Natural killer cell (primary cell): Measurements from ENCODE around the gene TBC1D10A. TPM values are rescaled to one million over a fixed set of nuclear protein-coding genes. Genes with fewer than 3 reads are reported as not detected.

Source experiments
- ATAC-seq, 3 donors: fragments of 150-1000 bp in 2 of 3; fragments of 200-7000 bp in 1 of 3; cut with Tn5 transposase; 1 replicate in 1 of 3; 2 replicates in 2 of 3; pipeline ENCODE4 v1.10.0; 2021; ENCODE audit warnings: mild to moderate bottlenecking in 2 of 3, moderate library complexity in 2 of 3
- DNase-seq, 2 donors: peaks; one replicate each; pipeline versions ENCODE4 v3.0.0 to v3.0.0-alpha.2; 2013 to 2021; ENCODE audit warnings: mixed read lengths in 1 of 2
- H3K27ac ChIP-seq: one replicate; pipeline ENCODE4 v1.5.1; 2013; ENCODE audit warnings: mild to moderate bottlenecking, low read length
- H3K27me3 ChIP-seq: one replicate; pipeline ENCODE4 v1.6.1; 2013; ENCODE audit warnings: low read length; ENCODE audit not compliant: control insufficient read depth, insufficient read depth
- H3K36me3 ChIP-seq: one replicate; pipeline ENCODE4 v1.6.1; 2013; ENCODE audit warnings: low read length; ENCODE audit not compliant: control insufficient read depth, insufficient read depth
- H3K4me1 ChIP-seq: one replicate; pipeline ENCODE4 v1.6.1; 2013; ENCODE audit warnings: low read length; ENCODE audit not compliant: control insufficient read depth, insufficient read depth
- H3K4me3 ChIP-seq: one replicate; pipeline ENCODE4 v1.5.1; 2013; ENCODE audit warnings: low read length
- H3K9me3 ChIP-seq: one replicate; pipeline ENCODE4 v1.6.1; 2013; ENCODE audit warnings: low read length; ENCODE audit not compliant: control insufficient read depth, insufficient read depth
- H3K27ac Mint-ChIP-seq, 2 donors: one replicate each; pipeline ENCODE4 v1.8.0; 2022; ENCODE audit warnings: mild to moderate bottlenecking in 2 of 2, mixed read lengths in 2 of 2, moderate library complexity in 1 of 2
- H3K27me3 Mint-ChIP-seq, 2 donors: one replicate each; pipeline ENCODE4 v1.8.0; 2022; ENCODE audit warnings: low read depth in 2 of 2, mixed read lengths in 2 of 2
- H3K36me3 Mint-ChIP-seq: one replicate; pipeline ENCODE4 v1.8.0; 2022; ENCODE audit warnings: mixed read lengths
- H3K4me1 Mint-ChIP-seq, 2 donors: one replicate each; pipeline ENCODE4 v1.8.0; 2022; ENCODE audit warnings: mixed read lengths in 2 of 2
- H3K4me3 Mint-ChIP-seq: one replicate; pipeline ENCODE4 v1.8.0; 2022; ENCODE audit warnings: mild to moderate bottlenecking, moderate library complexity, mixed read lengths
- H3K9me3 Mint-ChIP-seq, 2 donors: one replicate each; pipeline ENCODE4 v1.8.0; 2022; ENCODE audit warnings: mixed read lengths in 2 of 2
- WGBS: methylation state at CpG from one replicate; pipeline ENCODE4 v1.1.7; 2013; ENCODE audit warnings: missing lambda C conversion rate; ENCODE audit not compliant: insufficient coverage; 5-methylcytosine and 5-hydroxymethylcytosine counted together
- intact Hi-C: fragments of 100-400 bp; cut with micrococcal nuclease; formaldehyde crosslinking; loops from one replicate; pipeline ENCODE4 v1.14.2; 2022
- total RNA-seq, 4 donors: library from RNA; stranded (reverse); fragments of 120-200 nt in 1 of 4; gene quantifications; one replicate each; pipeline versions ENCODE4 v1.2.3 to v1.2.4, GENCODE V29; 2013 to 2022
- TF ChIP-seq, protein P1 (sequence below): fragments of 200-600 bp; IDR thresholded peaks from one replicate; pipeline ENCODE4 v1.8.0; 2022; ENCODE audit warnings: antibody characterized with exemption

Gene TBC1D10A
- total RNA-seq, 3 donors from 2014 or later (not counting 1 experiment from before 2014, with no cell fraction given) = 38.9 to 48.0 (median 47.9) TPM

GRCh38 chr22:30246814-30247376 is 79.8 kb downstream of the TBC1D10A start:
- ATAC-seq (no peak), DNase-seq (no peak)
- peaks cover 64% of the 10 kb centered on the region for H3K4me1 ChIP-seq
- TF ChIP-seq, protein P1, sequence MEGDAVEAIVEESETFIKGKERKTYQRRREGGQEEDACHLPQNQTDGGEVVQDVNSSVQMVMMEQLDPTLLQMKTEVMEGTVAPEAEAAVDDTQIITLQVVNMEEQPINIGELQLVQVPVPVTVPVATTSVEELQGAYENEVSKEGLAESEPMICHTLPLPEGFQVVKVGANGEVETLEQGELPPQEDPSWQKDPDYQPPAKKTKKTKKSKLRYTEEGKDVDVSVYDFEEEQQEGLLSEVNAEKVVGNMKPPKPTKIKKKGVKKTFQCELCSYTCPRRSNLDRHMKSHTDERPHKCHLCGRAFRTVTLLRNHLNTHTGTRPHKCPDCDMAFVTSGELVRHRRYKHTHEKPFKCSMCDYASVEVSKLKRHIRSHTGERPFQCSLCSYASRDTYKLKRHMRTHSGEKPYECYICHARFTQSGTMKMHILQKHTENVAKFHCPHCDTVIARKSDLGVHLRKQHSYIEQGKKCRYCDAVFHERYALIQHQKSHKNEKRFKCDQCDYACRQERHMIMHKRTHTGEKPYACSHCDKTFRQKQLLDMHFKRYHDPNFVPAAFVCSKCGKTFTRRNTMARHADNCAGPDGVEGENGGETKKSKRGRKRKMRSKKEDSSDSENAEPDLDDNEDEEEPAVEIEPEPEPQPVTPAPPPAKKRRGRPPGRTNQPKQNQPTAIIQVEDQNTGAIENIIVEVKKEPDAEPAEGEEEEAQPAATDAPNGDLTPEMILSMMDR = no peak
- peak overlapping the region; percentile 38 for H3K4me3 Mint-ChIP-seq
- intact Hi-C loops = loop anchor here (5.0 kb wide), 1 partner anchor 40 kb away; the partner anchor contains the start of gene CASTOR1
- H3K27me3 Mint-ChIP-seq = peaks cover 31 to 39% of the 10 kb centered on the region in 2 donors
- H3K4me3 ChIP-seq = peak overlapping the region; percentile 35
- H3K27ac Mint-ChIP-seq = peak overlapping the region in 1 of 2 donors; percentile 83
- WGBS = 11% methylated on average over 14 of the region's 15 CpGs
- no peaks in the 10 kb centered on the region for H3K9me3 ChIP-seq
- H3K36me3 Mint-ChIP-seq = no peaks in the 10 kb centered on the region
- peaks cover 11% of the 10 kb centered on the region for H3K27me3 ChIP-seq
- no peaks in the 10 kb centered on the region for H3K9me3 Mint-ChIP-seq
- peaks cover 21 to 38% of the 10 kb centered on the region in 2 donors for H3K4me1 Mint-ChIP-seq
- H3K27ac ChIP-seq = no peak overlapping the region
- H3K36me3 ChIP-seq = no peaks in the 10 kb centered on the region

DNA sequence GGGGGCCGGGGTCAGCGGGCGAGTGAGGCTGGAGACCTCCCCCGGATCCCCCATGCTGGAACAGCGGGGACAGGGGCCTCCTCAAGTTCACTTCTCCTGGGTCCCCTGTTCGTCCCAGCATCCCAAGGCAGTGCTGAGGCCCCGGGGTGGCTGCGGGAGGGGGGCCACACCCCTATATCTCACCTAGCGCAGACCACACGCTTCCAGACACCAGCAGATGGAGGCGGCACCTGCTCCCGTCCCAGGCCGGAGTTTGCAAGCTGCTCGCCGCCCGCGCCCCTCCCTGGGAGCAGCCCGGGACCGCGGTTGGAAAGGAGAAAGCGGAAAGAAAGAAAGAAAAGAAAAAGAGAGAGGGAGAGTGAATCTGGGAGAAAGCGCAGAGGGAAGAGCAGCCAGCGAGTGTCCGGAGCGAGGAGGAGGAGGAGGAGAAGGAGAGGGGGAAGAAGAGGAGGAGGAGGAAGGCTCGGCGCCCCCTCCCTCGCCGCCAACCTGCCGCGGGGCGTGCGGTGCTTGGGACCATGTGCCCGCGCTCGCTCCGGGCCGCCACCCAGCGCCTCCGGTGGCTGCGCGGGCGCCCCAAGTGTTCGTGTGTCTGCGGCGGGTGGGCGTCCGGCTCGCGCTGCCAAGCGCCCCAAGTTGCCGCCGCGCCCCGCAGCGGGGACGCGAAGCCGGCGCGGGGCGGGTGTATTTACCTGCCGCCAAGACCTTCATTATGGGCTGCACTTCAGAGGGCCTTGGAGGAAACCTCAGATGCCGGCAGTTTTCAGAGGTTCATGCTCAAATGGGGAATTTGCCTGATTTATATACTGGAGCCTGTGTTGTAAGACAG is 80.5 kb downstream of the TBC1D10A start, which contains the start of gene LIF:
Gene LIF, minus strand, starts transcription at position 775 of the 829 bp plus-strand sequence. Its CDS starts 64 bp downstream, at position 711.
- peaks cover 21 to 38% of the 10 kb centered on the region in 2 donors for H3K4me1 Mint-ChIP-seq
- Histone ChIP-seq H3K27me3 (peaks cover 11% of the 10 kb centered on the region), H3K27ac (peak within 1 kb of the TSS; percentile 35), H3K36me3 (no peaks in the 10 kb centered on the region), H3K9me3 (no peaks in the 10 kb centered on the region), H3K4me3 (peak within 1 kb of the TSS; percentile 53), H3K4me1 (peaks cover 57% of the 10 kb centered on the region)
- intact Hi-C loops = loop anchor here (5.0 kb wide), 1 partner anchor 41 kb away; the partner anchor contains the start of gene CASTOR1
- DNase-seq (peak; percentile 46 to 72), ATAC-seq (peak; percentile 80 to 93 (median 85))
- H3K9me3 Mint-ChIP-seq = no peaks in the 10 kb centered on the region
- H3K4me3 Mint-ChIP-seq = peak within 1 kb of the TSS; percentile 92
- peak within 1 kb of the TSS in 1 of 2 donors; percentile 83 for H3K27ac Mint-ChIP-seq
- WGBS = 4% methylated on average over 64 of the region's 64 CpGs
- TF ChIP-seq, protein P1 = peak; percentile 41
- H3K36me3 Mint-ChIP-seq = no peaks in the 10 kb centered on the region
- H3K27me3 Mint-ChIP-seq = peaks cover 31 to 39% of the 10 kb centered on the region in 2 donors

DNA sequence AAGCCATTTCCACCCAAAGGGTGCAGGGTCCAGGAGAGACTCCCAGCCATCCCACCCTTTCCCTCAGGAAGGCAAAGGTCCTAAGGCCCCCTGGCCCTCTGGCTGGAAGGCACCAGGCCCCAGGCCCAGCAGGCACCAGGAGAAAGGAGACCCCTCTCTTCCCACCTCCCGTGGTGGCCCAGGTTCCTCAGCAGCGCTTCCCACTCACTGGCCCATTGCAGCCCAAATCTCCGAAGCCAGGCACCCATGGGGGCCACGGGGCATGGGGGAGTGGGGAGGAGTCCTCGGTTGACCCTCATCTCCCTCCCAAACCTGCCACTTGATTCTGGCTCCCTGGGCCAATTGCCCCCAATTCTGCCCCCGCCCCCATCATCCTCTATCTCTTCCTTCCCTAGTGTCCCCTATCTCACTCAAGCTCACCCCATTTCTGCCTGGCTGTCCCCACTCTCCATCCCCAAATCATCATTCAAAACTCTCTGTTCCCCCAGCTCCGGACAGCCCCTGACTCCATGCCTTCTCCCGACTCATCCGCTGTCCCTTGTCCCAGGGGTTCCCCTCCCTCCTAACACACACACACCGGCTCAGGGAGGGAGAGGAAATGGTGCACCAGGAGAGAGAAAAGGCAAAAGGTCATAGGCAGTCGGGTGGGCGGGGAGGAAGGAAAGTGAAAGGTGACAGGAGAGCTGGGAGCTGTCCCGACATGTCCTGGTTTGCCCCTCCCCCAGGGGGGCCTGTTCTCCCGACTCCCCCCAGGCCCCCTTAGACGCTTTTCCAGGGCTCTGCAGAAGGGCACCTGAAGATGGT is 81.4 kb downstream of the TBC1D10A start:
- ATAC-seq (no peak), DNase-seq (no peak)
- H3K27me3 Mint-ChIP-seq = peaks cover 31 to 39% of the 10 kb centered on the region in 2 donors
- Histone ChIP-seq H3K27me3 (peaks cover 11% of the 10 kb centered on the region), H3K4me3 (peak overlapping the region; percentile 53), H3K27ac (no peak overlapping the region), H3K4me1 (peaks cover 51% of the 10 kb centered on the region), H3K9me3 (no peaks in the 10 kb centered on the region), H3K36me3 (no peaks in the 10 kb centered on the region)
- H3K27ac Mint-ChIP-seq = peak overlapping the region in 1 of 2 donors; percentile 83
- intact Hi-C loops = loop anchor here (5.0 kb wide), 1 partner anchor 42 kb away; the partner anchor contains the start of gene CASTOR1
- peak overlapping the region; percentile 92 for H3K4me3 Mint-ChIP-seq
- TF ChIP-seq, protein P1 = no peak
- peaks cover 21 to 38% of the 10 kb centered on the region in 2 donors for H3K4me1 Mint-ChIP-seq
- no peaks in the 10 kb centered on the region for H3K36me3 Mint-ChIP-seq
- H3K9me3 Mint-ChIP-seq = no peaks in the 10 kb centered on the region
- WGBS = 57% methylated on average over 12 of the region's 15 CpGs
